ENCODE measurements around the gene FAM135A.

FAM135A gene

GRCh38 chr6:70413114-70413991 lies at the start of gene FAM135A:
Gene FAM135A (plus strand): TSS chr6:70413508. CDS start chr6:70428343, 14,835 bp downstream.
- peak; percentile 96 for DNase-seq

- DNase-seq: no peak
Observed at GRCh38 chr6:70363741-70364493, 49.4 kb upstream of the FAM135A start.

- DNase-seq: peak; percentile 57
Observed at GRCh38 chr6:70369332-70369950, 43.9 kb upstream of the FAM135A start.

GRCh38 chr6:70370496-70370895 lies 42.8 kb upstream of the FAM135A start:
- DNase-seq: no peak

GRCh38 chr6:70371454-70372105 lies 41.7 kb upstream of the FAM135A start:
- no peak for DNase-seq

- DNase-seq: no peak
Observed at GRCh38 chr6:70375166-70375565, 38.1 kb upstream of the FAM135A start.

- DNase-seq: no peak
Observed at GRCh38 chr6:70375882-70376281, 37.4 kb upstream of the FAM135A start.

GRCh38 chr6:70376628-70377027 lies 36.7 kb upstream of the FAM135A start:
- no peak for DNase-seq

GRCh38 chr6:70377372-70377771 lies 35.9 kb upstream of the FAM135A start:
- no peak for DNase-seq

- no peak for DNase-seq
Observed at GRCh38 chr6:70379473-70380013, 33.8 kb upstream of the FAM135A start.

- no peak for DNase-seq
Observed at GRCh38 chr6:70380252-70380651, 33.1 kb upstream of the FAM135A start.

GRCh38 chr6:70380771-70381416 lies 32.4 kb upstream of the FAM135A start:
- DNase-seq: no peak

- DNase-seq: no peak
Observed at GRCh38 chr6:70381417-70381782, 31.9 kb upstream of the FAM135A start.

- no peak for DNase-seq
Observed at GRCh38 chr6:70385901-70386300, 27.4 kb upstream of the FAM135A start.

- DNase-seq: no peak
Observed at GRCh38 chr6:70388814-70389213, 24.5 kb upstream of the FAM135A start.

GRCh38 chr6:70389261-70389660 lies 24.0 kb upstream of the FAM135A start:
- DNase-seq: no peak

- DNase-seq: no peak
Observed at GRCh38 chr6:70390067-70390466, 23.2 kb upstream of the FAM135A start.

GRCh38 chr6:70391492-70391891 lies 21.8 kb upstream of the FAM135A start:
- DNase-seq: no peak

- no peak for DNase-seq
Observed at GRCh38 chr6:70394518-70395300, 18.6 kb upstream of the FAM135A start.

- DNase-seq: no peak
Observed at GRCh38 chr6:70395301-70395672, 18.0 kb upstream of the FAM135A start.

GRCh38 chr6:70396163-70396562 lies 17.1 kb upstream of the FAM135A start:
- no peak for DNase-seq

Data from retina (tissue), 1 donor.